Erythroblast (primary cell): Measurements from ENCODE around the gene LOXL1.

Experiments
- GATA1 ChIP-seq: IDR thresholded peaks from 2 replicates; pipeline ENCODE4 v1.6.1; 2011; ENCODE audit warnings: low read depth, mild to moderate bottlenecking, control low read depth, low read length, moderate library complexity
- POLR2A ChIP-seq: IDR thresholded peaks from 2 replicates; pipeline ENCODE4 v1.6.1; 2011; ENCODE audit warnings: mild to moderate bottlenecking, low read length

- TF ChIP-seq POLR2A, result no peak
- no peak for TF ChIP-seq GATA1
These were observed 39.0 kb downstream of the LOXL1 start for GRCh38 chr15:73965094-73965757.
